CD14-positive monocyte (primary cell): ENCODE measurements around the gene BPIFB1. TPM values are rescaled to one million over a fixed set of nuclear protein-coding genes. Genes with fewer than 3 reads are reported as not detected.

Source experiments
- DNase-seq, 3 donors: peaks; one replicate each; pipeline ENCODE4 v3.0.0-alpha.2; 2011 to 2022
- H2AFZ ChIP-seq: 2 replicates; pipeline ENCODE4 v1.6.0; 2012; ENCODE audit warnings: mild to moderate bottlenecking, low read depth, low read length, inconsistent platforms; ENCODE audit not compliant: insufficient read depth, poor library complexity, severe bottlenecking
- H3K27ac ChIP-seq, 2 donors: 1 replicate in 1 of 2; 2 replicates in 1 of 2; pipeline ENCODE4 v1.5.1; 2012 to 2013; ENCODE audit warnings: low read length in 2 of 2, control low read depth in 1 of 2, inconsistent platforms in 1 of 2, low read depth in 1 of 2, mild to moderate bottlenecking in 1 of 2
- H3K27me3 ChIP-seq, 2 donors: one replicate each; pipeline versions ENCODE4 v1.6.0 to v1.6.1; 2011 to 2013; ENCODE audit warnings: low read length in 2 of 2; ENCODE audit not compliant: control insufficient read depth in 2 of 2, insufficient read depth in 2 of 2
- H3K36me3 ChIP-seq, 2 donors: replicated peaks in 1 of 2; 1 replicate in 1 of 2; 2 replicates in 1 of 2; pipeline versions ENCODE4 v1.5.1 to v1.6.1; 2012 to 2013; ENCODE audit warnings: low read length in 2 of 2, control low read depth in 1 of 2, inconsistent platforms in 1 of 2, mild to moderate bottlenecking in 1 of 2; ENCODE audit not compliant: insufficient read depth in 2 of 2, control insufficient read depth in 1 of 2
- H3K4me1 ChIP-seq, 2 donors: 1 replicate in 1 of 2; 2 replicates in 1 of 2; pipeline versions ENCODE4 v1.5.1 to v1.6.1; 2012 to 2013; ENCODE audit warnings: low read length in 2 of 2, control low read depth in 1 of 2, inconsistent platforms in 1 of 2, mild to moderate bottlenecking in 1 of 2, moderate library complexity in 1 of 2; ENCODE audit not compliant: insufficient read depth in 2 of 2, control insufficient read depth in 1 of 2
- H3K4me2 ChIP-seq: replicated peaks from 2 replicates; pipeline ENCODE3; 2012; ENCODE audit warnings: low read length, moderate library complexity, mild to moderate bottlenecking; ENCODE audit not compliant: poor library complexity, severe bottlenecking; ENCODE audit errors: extremely low read depth
- H3K4me3 ChIP-seq, 3 experiments: fragments of 200-600 bp in 1 of 3; sonication (generic) in 1 of 3; replicated peaks in 1 of 3; 1 replicate in 2 of 3; 2 replicates in 1 of 3; pipeline ENCODE4 v1.5.1; 2011 to 2013; ENCODE audit warnings: low read length in 3 of 3, mild to moderate bottlenecking in 3 of 3, control low read depth in 2 of 3, low read depth in 2 of 3, inconsistent platforms in 1 of 3, moderate library complexity in 1 of 3
- H3K79me2 ChIP-seq: 2 replicates; pipeline ENCODE4 v1.6.0; 2012; ENCODE audit warnings: mild to moderate bottlenecking, control low read depth, inconsistent platforms, low read length, moderate library complexity; ENCODE audit not compliant: insufficient read depth
- H3K9ac ChIP-seq: 2 replicates; pipeline ENCODE4 v1.6.0; 2017; ENCODE audit warnings: low read length, mild to moderate bottlenecking; ENCODE audit not compliant: insufficient read depth, poor library complexity, severe bottlenecking
- H3K9me3 ChIP-seq, 2 donors: replicated peaks in 1 of 2; 1 replicate in 1 of 2; 2 replicates in 1 of 2; pipeline versions ENCODE4 v1.5.1 to v1.6.1; 2012 to 2013; ENCODE audit warnings: low read length in 2 of 2, control low read depth in 1 of 2; ENCODE audit not compliant: control insufficient read depth in 1 of 2, insufficient read depth in 1 of 2
- H4K20me1 ChIP-seq: 2 replicates; pipeline ENCODE4 v1.6.0; 2012; ENCODE audit warnings: mild to moderate bottlenecking, low read length, control low read depth, moderate library complexity; ENCODE audit not compliant: insufficient read depth
- H3K27ac Mint-ChIP-seq, 7 donors: one replicate each; pipeline ENCODE4 v1.8.0; 2020; ENCODE audit warnings: mild to moderate bottlenecking in 7 of 7, mixed read lengths in 7 of 7, moderate library complexity in 6 of 7, inconsistent platforms in 2 of 7
- H3K27me3 Mint-ChIP-seq, 3 donors: one replicate each; pipeline ENCODE4 v1.8.0; 2021 to 2022; ENCODE audit warnings: low read depth in 3 of 3, mild to moderate bottlenecking in 3 of 3, mixed read lengths in 3 of 3, moderate library complexity in 3 of 3, inconsistent platforms in 1 of 3
- H3K36me3 Mint-ChIP-seq, 2 donors: one replicate each; pipeline ENCODE4 v1.8.0; 2020; ENCODE audit warnings: mixed read lengths in 2 of 2, inconsistent platforms in 1 of 2, mild to moderate bottlenecking in 1 of 2
- H3K4me1 Mint-ChIP-seq: one replicate; pipeline ENCODE4 v1.8.0; 2020; ENCODE audit warnings: mild to moderate bottlenecking, mixed read lengths
- H3K4me3 Mint-ChIP-seq, 2 donors: one replicate each; pipeline ENCODE4 v1.8.0; 2020; ENCODE audit warnings: mild to moderate bottlenecking in 2 of 2, mixed read lengths in 2 of 2, moderate library complexity in 1 of 2
- H3K9me3 Mint-ChIP-seq, 7 donors: one replicate each; pipeline ENCODE4 v1.8.0; 2020 to 2022; ENCODE audit warnings: mixed read lengths in 7 of 7, mild to moderate bottlenecking in 6 of 7, moderate library complexity in 6 of 7, inconsistent platforms in 2 of 7
- CTCF ChIP-seq: fragments of 200-600 bp; IDR thresholded peaks from one replicate; pipeline ENCODE4 v1.8.0; 2022; ENCODE audit warnings: antibody characterized with exemption, mild to moderate bottlenecking
- WGBS: methylation state at CpG from one replicate; pipeline ENCODE4 v1.1.5; 2013; ENCODE audit warnings: missing lambda C conversion rate; ENCODE audit not compliant: insufficient coverage; 5-methylcytosine and 5-hydroxymethylcytosine counted together
- intact Hi-C, 2 donors: fragments of 100-400 bp; cut with micrococcal nuclease; formaldehyde crosslinking; loops; one replicate each; pipeline versions ENCODE4 v1.15.0 to v1.15.1; 2023
- polyA plus RNA-seq, 3 donors: library from polyadenylated mRNA; depleted of rRNA in 1 of 3; unstranded in 2 of 3; stranded (reverse) in 1 of 3; fragments of 300-500 nt in 2 of 3; fragments of >200 nt in 1 of 3; fragmentation: Illumina TruSeq in 2 of 3; gene quantifications; 1 replicate in 2 of 3; 2 replicates in 1 of 3; pipeline ENCODE4 v1.2.3, GENCODE V29; 2012 to 2021

Gene BPIFB1
- polyA plus RNA-seq, 3 donors: not detected

GRCh38 chr20:33320006-33320405 lies 37.0 kb downstream of the BPIFB1 start:
- intact Hi-C loops: no loop called here
- DNase-seq: no peak
- Mint-ChIP-seq H3K36me3 (no peaks in the 10 kb centered on the region), H3K9me3 (peaks cover 0 to 1% (median 0%) of the 10 kb centered on the region in 7 donors), H3K27ac (no peak overlapping the region), H3K4me3 (no peak overlapping the region), H3K4me1 (no peaks in the 10 kb centered on the region), H3K27me3 (peaks cover 0 to 5% (median 4%) of the 10 kb centered on the region in 3 donors)
- H3K79me2 ChIP-seq: no peaks in the 10 kb centered on the region
- no peaks in the 10 kb centered on the region for H4K20me1 ChIP-seq
- H3K4me2 ChIP-seq: no peak overlapping the region
- H3K9me3 ChIP-seq: no peaks in the 10 kb centered on the region
- WGBS: 79% methylated on average over 7 of the region's 10 CpGs
- H3K27ac ChIP-seq: no peak overlapping the region
- H3K9ac ChIP-seq: no peak overlapping the region
- H3K4me3 ChIP-seq: no peak overlapping the region
- no peaks in the 10 kb centered on the region for H3K4me1 ChIP-seq
- no peak for TF ChIP-seq CTCF
- no peaks in the 10 kb centered on the region for H3K27me3 ChIP-seq
- H2AFZ ChIP-seq: no peak overlapping the region
- H3K36me3 ChIP-seq: no peaks in the 10 kb centered on the region

GRCh38 chr20:33322456-33322855 lies 39.4 kb downstream of the BPIFB1 start:
- no peak overlapping the region for H3K9ac ChIP-seq
- H3K79me2 ChIP-seq: no peaks in the 10 kb centered on the region
- DNase-seq: no peak
- Mint-ChIP-seq H3K4me3 (no peak overlapping the region), H3K36me3 (no peaks in the 10 kb centered on the region), H3K4me1 (no peaks in the 10 kb centered on the region), H3K27ac (no peak overlapping the region), H3K9me3 (peaks cover 0 to 1% (median 0%) of the 10 kb centered on the region in 7 donors), H3K27me3 (peaks cover 0 to 6% (median 4%) of the 10 kb centered on the region in 3 donors)
- no peaks in the 10 kb centered on the region for H4K20me1 ChIP-seq
- no peak overlapping the region for H2AFZ ChIP-seq
- no peak overlapping the region for H3K27ac ChIP-seq
- intact Hi-C loops: no loop called here
- H3K9me3 ChIP-seq: no peaks in the 10 kb centered on the region
- H3K36me3 ChIP-seq: no peaks in the 10 kb centered on the region
- H3K4me3 ChIP-seq: no peak overlapping the region
- H3K27me3 ChIP-seq: no peaks in the 10 kb centered on the region
- WGBS: no CpG with 5 or more reads among the region's 3 CpGs
- no peaks in the 10 kb centered on the region for H3K4me1 ChIP-seq
- H3K4me2 ChIP-seq: no peak overlapping the region
- no peak for TF ChIP-seq CTCF
